DND-41 (cell line): ENCODE data around the gene RPS29.

Experiments
- ATAC-seq: fragments of 200-7000 bp; cut with Tn5 transposase; 3 replicates; pipeline ENCODE4 v1.9.1; 2021; ENCODE audit warnings: low read depth; ENCODE audit not compliant: insufficient read depth
- DNase-seq: peaks from one replicate; pipeline ENCODE4 v3.0.0-alpha.2; 2020
- H2AFZ ChIP-seq: 2 replicates; pipeline ENCODE4 v1.6.0; 2012; ENCODE audit warnings: low read depth, low read length
- H3K27ac ChIP-seq: 2 replicates; pipeline ENCODE4 v1.5.1; 2012; ENCODE audit warnings: low read length, inconsistent platforms
- H3K27me3 ChIP-seq: fragments of 200-600 bp; sonication (generic); 2 replicates; pipeline ENCODE4 v1.6.0; 2012; ENCODE audit warnings: low read length, mild to moderate bottlenecking, inconsistent platforms; ENCODE audit not compliant: insufficient read depth, poor library complexity
- H3K36me3 ChIP-seq: 2 replicates; pipeline ENCODE4 v1.5.1; 2012; ENCODE audit warnings: low read length, inconsistent platforms; ENCODE audit not compliant: insufficient read depth
- H3K4me1 ChIP-seq: 2 replicates; pipeline ENCODE4 v1.5.1; 2012; ENCODE audit warnings: mild to moderate bottlenecking, low read length; ENCODE audit not compliant: insufficient read depth
- H3K4me2 ChIP-seq: 2 replicates; pipeline ENCODE4 v1.6.0; 2012; ENCODE audit warnings: mild to moderate bottlenecking, moderate library complexity, low read length, inconsistent platforms; ENCODE audit not compliant: insufficient read depth
- H3K4me3 ChIP-seq, 2 experiments: fragments of 200-600 bp in 1 of 2; shearing (Covaris generic) in 1 of 2; 2 replicates each; pipeline ENCODE4 v1.5.1; 2012 to 2016; ENCODE audit warnings: inconsistent platforms in 2 of 2, low read length in 2 of 2, mild to moderate bottlenecking in 2 of 2, low read depth in 1 of 2, moderate library complexity in 1 of 2
- H3K79me2 ChIP-seq: 2 replicates; pipeline ENCODE4 v1.6.0; 2012; ENCODE audit warnings: low read length, inconsistent platforms; ENCODE audit not compliant: insufficient read depth
- H3K9ac ChIP-seq: 2 replicates; pipeline ENCODE4 v1.6.0; 2012; ENCODE audit warnings: low read depth, mild to moderate bottlenecking, inconsistent platforms, low read length, moderate library complexity
- H3K9me3 ChIP-seq: 2 replicates; pipeline ENCODE4 v1.5.1; 2012; ENCODE audit warnings: low read length, moderate library complexity, mild to moderate bottlenecking, inconsistent platforms; ENCODE audit not compliant: insufficient read depth, severe bottlenecking
- H4K20me1 ChIP-seq: 2 replicates; pipeline ENCODE4 v1.6.0; 2012; ENCODE audit warnings: low read length; ENCODE audit not compliant: insufficient read depth
- CTCF ChIP-seq: IDR thresholded peaks from 2 replicates; pipeline ENCODE4 v1.5.1; 2012; ENCODE audit warnings: borderline replicate concordance, low read length, moderate library complexity, mild to moderate bottlenecking; ENCODE audit not compliant: poor library complexity, severe bottlenecking; ENCODE audit errors: extremely low read depth
- EZH2 ChIP-seq: IDR thresholded peaks from 3 replicates; pipeline ENCODE4 v1.6.1; 2012; ENCODE audit warnings: borderline replicate concordance, low read depth, mild to moderate bottlenecking, moderate library complexity, low read length, inconsistent platforms; ENCODE audit not compliant: severe bottlenecking

The RPS29 gene

GRCh38 chr14:49585803-49586672 is at the start of gene RPS29:
Gene RPS29, minus strand, starts transcription at chr14:49586380. Its CDS starts 34 bp downstream, at chr14:49586346.
- ATAC-seq, result peak; percentile 87
- H2AFZ ChIP-seq, result peak within 1 kb of the TSS; percentile 82
- H3K9me3 ChIP-seq, result no peaks in the 10 kb centered on the region
- peaks cover 43% of the 10 kb centered on the region for H4K20me1 ChIP-seq
- H3K27ac ChIP-seq, result peak within 1 kb of the TSS; percentile 98
- H3K27me3 ChIP-seq, result no peaks in the 10 kb centered on the region
- peak within 1 kb of the TSS; percentile 87 to 98 for H3K4me3 ChIP-seq
- no peak for TF ChIP-seq CTCF
- no peak for TF ChIP-seq EZH2
- peaks cover 43% of the 10 kb centered on the region for H3K4me1 ChIP-seq
- peaks cover 36% of the 10 kb centered on the region for H3K36me3 ChIP-seq
- DNase-seq, result peak; percentile 99
- peaks cover 52% of the 10 kb centered on the region for H3K79me2 ChIP-seq
- peak within 1 kb of the TSS; percentile 92 for H3K4me2 ChIP-seq
- peak within 1 kb of the TSS; percentile 91 for H3K9ac ChIP-seq

GRCh38 chr14:49634547-49635334 is 48.6 kb upstream of the RPS29 start, which contains the start of gene DNAAF2:
Gene DNAAF2, minus strand, starts transcription at chr14:49635244. Its CDS starts 95 bp downstream, at chr14:49635149.
- peak; percentile 66 for DNase-seq
- Histone ChIP-seq H3K9me3 (no peaks in the 10 kb centered on the region), H3K27me3 (no peaks in the 10 kb centered on the region), H3K79me2 (peaks cover 86% of the 10 kb centered on the region), H3K4me3 (peak within 1 kb of the TSS; percentile 94 to 98), H3K4me2 (peak within 1 kb of the TSS; percentile 90), H4K20me1 (peaks cover 15% of the 10 kb centered on the region), H3K4me1 (peaks cover 48% of the 10 kb centered on the region), H3K36me3 (peaks cover 33% of the 10 kb centered on the region), H3K27ac (peak within 1 kb of the TSS; percentile 83), H2AFZ (peak within 1 kb of the TSS; percentile 95), H3K9ac (peak within 1 kb of the TSS; percentile 90)
- ATAC-seq, result peak; percentile 50
- peak; percentile 14 for TF ChIP-seq CTCF
- no peak for TF ChIP-seq EZH2

- Histone ChIP-seq H3K9me3 (no peaks in the 10 kb centered on the region), H4K20me1 (peaks cover 14% of the 10 kb centered on the region), H3K4me3 (peak overlapping the region; percentile 94 to 98), H3K27ac (peak overlapping the region; percentile 83), H3K27me3 (no peaks in the 10 kb centered on the region), H3K9ac (peak overlapping the region; percentile 90), H3K4me2 (peak overlapping the region; percentile 90), H3K36me3 (peaks cover 31% of the 10 kb centered on the region), H3K4me1 (peaks cover 57% of the 10 kb centered on the region), H3K79me2 (peaks cover 91% of the 10 kb centered on the region), H2AFZ (peak overlapping the region; percentile 95)
- DNase-seq, result peak; percentile 95
- ATAC-seq, result peak; percentile 84
- TF ChIP-seq CTCF (peak; percentile 92), EZH2 (no peak)
Observed at GRCh38 chr14:49633640-49634546, 47.7 kb upstream of the RPS29 start.
